OCI-LY3 (cell line): ENCODE data around the gene SCRN1.

ENCODE experiments used
- H2AFZ ChIP-seq: fragments of 200-600, 300-600 bp; shearing (Covaris generic); 2 replicates; pipeline ENCODE4 v1.6.0; 2014; ENCODE audit warnings: antibody characterized with exemption, low read depth, low read length
- H3K27ac ChIP-seq: fragments of 200-600, 300-600 bp; sonication (generic); 2 replicates; pipeline ENCODE4 v1.5.1; 2014; ENCODE audit warnings: mild to moderate bottlenecking, low read length, moderate library complexity, mixed read lengths
- H3K27me3 ChIP-seq: fragments of 200-600, 300-600 bp; sonication (generic); 2 replicates; pipeline ENCODE4 v1.6.1; 2014; ENCODE audit warnings: low read depth, low read length, mixed read lengths
- H3K36me3 ChIP-seq: fragments of 200-600, 300-600 bp; sonication (generic); replicated peaks from 2 replicates; pipeline ENCODE3; 2014; ENCODE audit warnings: low read depth, low read length, mixed read lengths
- H3K4me1 ChIP-seq: fragments of 300-600, 200-600 bp; sonication (generic); 2 replicates; pipeline ENCODE4 v1.6.1; 2014; ENCODE audit warnings: low read length, mixed read lengths
- H3K4me2 ChIP-seq: fragments of 200-600, 300-600 bp; sonication (generic); 2 replicates; pipeline ENCODE4 v1.6.1; 2014; ENCODE audit warnings: low read length, mixed read lengths
- H3K4me3 ChIP-seq: fragments of 300-600, 200-600 bp; sonication (generic); 2 replicates; pipeline ENCODE4 v1.5.1; 2014; ENCODE audit warnings: antibody characterized with exemption, mild to moderate bottlenecking, low read length, moderate library complexity
- H3K79me2 ChIP-seq: fragments of 300-600, 200-600 bp; shearing (Covaris generic); 2 replicates; pipeline ENCODE4 v1.6.1; 2014; ENCODE audit warnings: mild to moderate bottlenecking, low read length, mixed read lengths
- H3K9ac ChIP-seq: fragments of 300-600, 200-600 bp; shearing (Covaris generic); 2 replicates; pipeline ENCODE4 v1.6.0; 2014; ENCODE audit warnings: mild to moderate bottlenecking, low read length, moderate library complexity
- H3K9me3 ChIP-seq: fragments of 200-600, 300-600 bp; shearing (Covaris generic); 2 replicates; pipeline ENCODE4 v1.6.1; 2014; ENCODE audit warnings: low read length, mixed read lengths; ENCODE audit not compliant: insufficient read depth
- H4K20me1 ChIP-seq: fragments of 200-600, 300-600 bp; sonication (generic); 2 replicates; pipeline ENCODE4 v1.6.1; 2016; ENCODE audit warnings: low read length, mixed read lengths; ENCODE audit not compliant: insufficient read depth
- EZH2phosphoT487 ChIP-seq: fragments of 200-600 bp; shearing (Covaris generic); IDR thresholded peaks from 2 replicates; pipeline ENCODE4 v1.6.1; 2018; ENCODE audit warnings: antibody characterized with exemption, mixed run types, low read depth
- TF ChIP-seq, protein P1 (sequence below): fragments of 200-600, 300-600 bp; sonication (generic); IDR thresholded peaks from 2 replicates; pipeline ENCODE4 v1.5.1; 2014; ENCODE audit warnings: antibody characterized with exemption, low read length, low read depth

Gene SCRN1

DNA sequence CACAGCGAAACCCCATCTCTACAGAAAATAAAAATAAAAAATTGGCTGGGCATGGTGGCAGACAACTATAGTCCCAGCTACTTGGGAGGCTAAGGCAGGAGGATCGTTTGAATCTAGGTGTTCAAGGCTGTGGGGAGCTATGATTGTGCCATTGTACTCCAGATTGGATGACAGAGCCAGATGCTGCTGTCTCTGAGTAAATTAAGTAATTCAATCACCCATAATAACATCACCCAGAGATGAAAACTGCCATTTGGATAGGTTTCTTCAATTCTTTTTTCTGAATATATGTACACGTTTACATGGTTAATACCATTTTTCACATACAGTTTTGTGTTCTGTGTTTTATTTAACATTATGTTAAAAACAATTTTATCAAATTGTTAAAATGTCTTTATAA lies 104.0 kb downstream of the SCRN1 start:
- Histone ChIP-seq H2AFZ (no peak overlapping the region), H4K20me1 (no peaks in the 10 kb centered on the region), H3K27me3 (no peaks in the 10 kb centered on the region), H3K4me1 (no peaks in the 10 kb centered on the region), H3K36me3 (no peaks in the 10 kb centered on the region), H3K9ac (no peak overlapping the region), H3K9me3 (no peaks in the 10 kb centered on the region), H3K27ac (no peak overlapping the region), H3K4me3 (no peak overlapping the region), H3K4me2 (no peak overlapping the region), H3K79me2 (no peaks in the 10 kb centered on the region)
- TF ChIP-seq, protein P1, sequence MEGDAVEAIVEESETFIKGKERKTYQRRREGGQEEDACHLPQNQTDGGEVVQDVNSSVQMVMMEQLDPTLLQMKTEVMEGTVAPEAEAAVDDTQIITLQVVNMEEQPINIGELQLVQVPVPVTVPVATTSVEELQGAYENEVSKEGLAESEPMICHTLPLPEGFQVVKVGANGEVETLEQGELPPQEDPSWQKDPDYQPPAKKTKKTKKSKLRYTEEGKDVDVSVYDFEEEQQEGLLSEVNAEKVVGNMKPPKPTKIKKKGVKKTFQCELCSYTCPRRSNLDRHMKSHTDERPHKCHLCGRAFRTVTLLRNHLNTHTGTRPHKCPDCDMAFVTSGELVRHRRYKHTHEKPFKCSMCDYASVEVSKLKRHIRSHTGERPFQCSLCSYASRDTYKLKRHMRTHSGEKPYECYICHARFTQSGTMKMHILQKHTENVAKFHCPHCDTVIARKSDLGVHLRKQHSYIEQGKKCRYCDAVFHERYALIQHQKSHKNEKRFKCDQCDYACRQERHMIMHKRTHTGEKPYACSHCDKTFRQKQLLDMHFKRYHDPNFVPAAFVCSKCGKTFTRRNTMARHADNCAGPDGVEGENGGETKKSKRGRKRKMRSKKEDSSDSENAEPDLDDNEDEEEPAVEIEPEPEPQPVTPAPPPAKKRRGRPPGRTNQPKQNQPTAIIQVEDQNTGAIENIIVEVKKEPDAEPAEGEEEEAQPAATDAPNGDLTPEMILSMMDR: no peak
- TF ChIP-seq EZH2phosphoT487: no peak

DNA sequence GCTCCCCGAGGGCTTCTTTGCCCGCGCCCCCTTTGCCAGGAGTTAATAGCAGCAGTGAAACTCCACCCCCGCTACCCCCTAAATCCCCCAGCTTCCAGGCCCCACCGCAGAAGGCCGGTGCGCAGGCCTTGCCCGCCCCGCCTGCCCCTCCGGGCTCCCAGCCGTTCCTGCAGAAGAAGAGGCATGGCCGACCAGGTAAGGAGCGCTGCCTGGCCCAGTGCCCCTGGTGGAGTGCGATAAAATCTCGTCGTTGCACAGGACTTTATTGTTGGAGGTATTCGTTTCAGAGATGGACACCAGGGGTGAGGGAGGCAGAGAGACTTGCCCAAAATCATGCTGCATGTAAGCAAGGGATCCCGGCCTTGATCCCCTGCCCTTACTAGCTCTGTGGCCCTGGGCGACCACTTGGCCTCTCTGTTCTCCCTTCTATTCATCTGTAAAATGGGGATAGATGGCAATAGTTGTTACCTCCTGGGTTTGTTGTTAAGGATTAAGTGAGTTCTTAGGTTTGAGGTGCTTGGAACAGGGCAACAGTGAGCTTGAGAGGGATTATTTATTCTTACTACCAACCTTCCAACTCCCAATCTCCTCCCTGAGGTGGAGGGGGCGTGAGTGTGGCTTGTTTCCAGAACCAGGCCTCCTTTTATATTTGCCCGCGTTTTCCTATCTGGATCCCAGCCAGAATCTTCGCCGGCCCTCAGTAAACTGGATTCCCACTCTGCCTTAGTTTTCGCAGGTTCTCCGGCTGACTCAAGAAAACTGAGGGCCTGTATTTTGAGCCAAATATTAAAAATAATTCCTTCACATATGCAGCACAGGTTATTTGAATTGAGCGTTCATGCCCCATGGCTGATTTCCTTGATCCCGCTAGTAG lies 105.0 kb downstream of the SCRN1 start:
- H3K4me2 ChIP-seq: no peak overlapping the region
- H3K36me3 ChIP-seq: no peaks in the 10 kb centered on the region
- H3K9ac ChIP-seq: no peak overlapping the region
- no peaks in the 10 kb centered on the region for H3K9me3 ChIP-seq
- no peak overlapping the region for H2AFZ ChIP-seq
- H3K27ac ChIP-seq: no peak overlapping the region
- no peaks in the 10 kb centered on the region for H3K4me1 ChIP-seq
- no peak overlapping the region for H3K4me3 ChIP-seq
- H3K79me2 ChIP-seq: no peaks in the 10 kb centered on the region
- no peaks in the 10 kb centered on the region for H3K27me3 ChIP-seq
- H4K20me1 ChIP-seq: no peaks in the 10 kb centered on the region
- no peak for TF ChIP-seq EZH2phosphoT487
- TF ChIP-seq, protein P1: no peak

DNA sequence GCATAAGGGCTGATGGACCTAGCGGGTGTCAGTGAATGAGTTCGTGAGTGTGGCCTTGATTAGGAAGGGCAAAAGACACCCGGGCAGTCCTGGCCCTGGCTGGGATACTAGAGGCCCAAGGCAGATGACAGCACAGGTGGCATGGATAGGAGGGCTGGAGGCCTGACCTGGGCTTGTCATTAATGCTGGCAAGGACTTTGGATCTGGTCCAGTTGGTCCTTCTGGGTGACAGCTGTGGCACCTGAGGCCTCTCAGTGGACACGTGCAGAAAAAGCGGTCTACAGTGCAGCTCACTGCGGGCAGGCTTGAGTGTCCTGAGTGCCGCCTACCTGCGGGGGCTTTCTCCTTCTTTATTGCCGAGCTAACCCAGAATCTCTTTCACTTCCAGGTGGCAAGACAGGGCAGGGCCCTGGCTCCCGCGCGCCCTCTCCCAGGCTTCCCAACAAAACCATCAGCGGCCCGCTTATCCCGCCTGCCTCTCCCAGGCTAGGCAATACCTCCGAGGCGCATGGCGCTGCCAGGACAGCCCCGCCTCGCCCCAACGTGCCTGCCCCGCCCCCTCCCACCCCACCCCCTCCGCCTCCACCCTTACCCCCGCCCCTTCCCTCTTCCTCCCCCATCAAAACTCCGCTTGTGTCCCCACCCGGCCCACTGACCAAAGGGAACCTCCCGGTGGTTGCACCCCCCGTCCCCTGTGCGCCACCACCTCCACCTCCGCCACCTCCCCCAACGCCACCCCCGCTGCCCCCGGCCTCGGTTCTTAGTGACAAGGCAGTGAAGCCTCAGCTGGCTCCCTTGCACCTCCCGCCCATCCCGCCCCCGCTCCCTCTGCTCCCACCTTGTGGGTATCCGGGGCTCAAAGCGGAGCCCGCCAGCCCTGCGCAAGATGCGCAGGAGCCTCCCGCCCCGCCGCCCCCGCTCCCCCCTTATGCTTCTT lies 105.9 kb downstream of the SCRN1 start:
- no peak overlapping the region for H3K4me2 ChIP-seq
- no peaks in the 10 kb centered on the region for H3K79me2 ChIP-seq
- no peak overlapping the region for H3K27ac ChIP-seq
- H3K9ac ChIP-seq: no peak overlapping the region
- no peaks in the 10 kb centered on the region for H3K4me1 ChIP-seq
- no peak overlapping the region for H3K4me3 ChIP-seq
- H3K27me3 ChIP-seq: no peaks in the 10 kb centered on the region
- no peaks in the 10 kb centered on the region for H3K9me3 ChIP-seq
- H4K20me1 ChIP-seq: no peaks in the 10 kb centered on the region
- no peaks in the 10 kb centered on the region for H3K36me3 ChIP-seq
- no peak overlapping the region for H2AFZ ChIP-seq
- TF ChIP-seq, protein P1: no peak
- TF ChIP-seq EZH2phosphoT487: no peak

DNA sequence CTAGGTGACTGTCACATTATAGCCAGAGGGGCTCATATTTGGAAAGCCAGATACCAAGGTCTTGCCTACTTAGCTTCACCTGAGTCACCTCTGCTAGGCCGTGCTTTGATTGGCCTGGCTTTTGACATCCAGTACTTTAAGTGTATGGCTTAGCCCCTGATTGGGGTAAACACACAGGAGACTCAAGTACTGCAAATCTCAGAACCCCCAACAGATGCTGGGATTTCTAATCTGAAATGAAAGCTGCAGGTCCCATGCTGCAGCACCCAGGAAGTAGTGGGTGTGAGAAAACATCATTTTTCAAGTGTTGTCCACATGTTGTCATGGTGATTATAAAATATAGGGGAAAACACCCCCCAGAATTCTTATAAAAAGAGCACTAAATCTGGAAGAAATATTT lies 107.1 kb downstream of the SCRN1 start:
- TF ChIP-seq EZH2phosphoT487: no peak
- TF ChIP-seq, protein P1: no peak
- no peak overlapping the region for H3K4me2 ChIP-seq
- no peak overlapping the region for H3K9ac ChIP-seq
- no peaks in the 10 kb centered on the region for H3K27me3 ChIP-seq
- H3K4me3 ChIP-seq: no peak overlapping the region
- H3K4me1 ChIP-seq: no peaks in the 10 kb centered on the region
- H3K27ac ChIP-seq: no peak overlapping the region
- no peaks in the 10 kb centered on the region for H3K36me3 ChIP-seq
- no peak overlapping the region for H2AFZ ChIP-seq
- H3K79me2 ChIP-seq: no peaks in the 10 kb centered on the region
- no peaks in the 10 kb centered on the region for H3K9me3 ChIP-seq
- H4K20me1 ChIP-seq: no peaks in the 10 kb centered on the region
